Measurements from ENCODE around the gene EFNA5.

The EFNA5 gene

DNA sequence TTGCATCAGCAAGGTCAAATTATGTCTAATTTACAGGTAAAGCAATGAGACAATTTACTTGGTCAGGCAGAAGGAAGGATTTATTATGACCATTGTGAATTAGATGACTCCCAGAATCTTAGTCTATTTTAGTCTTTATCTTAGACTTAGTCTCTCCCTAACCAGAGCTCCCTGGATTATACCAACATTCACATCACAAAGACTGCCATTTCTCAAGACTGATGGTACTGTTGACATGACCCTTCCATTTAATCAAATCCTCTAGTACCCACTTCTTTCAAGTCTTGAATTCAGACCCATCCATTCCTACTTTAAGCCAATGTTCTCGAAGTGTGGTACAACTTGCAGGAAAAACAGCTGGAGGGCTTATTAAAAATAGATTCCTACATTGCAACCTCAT lies 257.0 kb downstream of the EFNA5 start:
- no peak for DNase-seq

DNA sequence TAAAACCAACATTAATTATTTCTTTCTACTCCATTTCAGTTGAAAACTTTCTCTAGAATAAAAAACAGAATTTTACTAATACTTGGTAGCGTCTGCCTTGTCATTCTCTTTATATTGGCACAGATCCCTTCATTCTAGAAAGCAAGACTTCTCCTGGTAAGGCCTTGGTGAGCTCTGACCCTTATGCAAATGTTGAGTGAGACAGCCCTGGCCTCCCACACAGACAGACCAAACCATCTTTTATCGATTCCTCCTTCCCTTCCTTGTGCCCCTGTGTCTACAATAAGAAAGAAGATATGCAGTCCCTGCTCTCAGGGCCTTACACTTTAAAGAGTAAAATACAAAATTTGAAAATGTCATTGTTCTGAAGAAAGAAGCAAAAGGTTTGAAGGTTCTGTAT lies 262.2 kb downstream of the EFNA5 start:
- DNase-seq: no peak

GRCh38 chr5:107407713-107408298 lies 262.9 kb downstream of the EFNA5 start:
- DNase-seq: no peak

DNA sequence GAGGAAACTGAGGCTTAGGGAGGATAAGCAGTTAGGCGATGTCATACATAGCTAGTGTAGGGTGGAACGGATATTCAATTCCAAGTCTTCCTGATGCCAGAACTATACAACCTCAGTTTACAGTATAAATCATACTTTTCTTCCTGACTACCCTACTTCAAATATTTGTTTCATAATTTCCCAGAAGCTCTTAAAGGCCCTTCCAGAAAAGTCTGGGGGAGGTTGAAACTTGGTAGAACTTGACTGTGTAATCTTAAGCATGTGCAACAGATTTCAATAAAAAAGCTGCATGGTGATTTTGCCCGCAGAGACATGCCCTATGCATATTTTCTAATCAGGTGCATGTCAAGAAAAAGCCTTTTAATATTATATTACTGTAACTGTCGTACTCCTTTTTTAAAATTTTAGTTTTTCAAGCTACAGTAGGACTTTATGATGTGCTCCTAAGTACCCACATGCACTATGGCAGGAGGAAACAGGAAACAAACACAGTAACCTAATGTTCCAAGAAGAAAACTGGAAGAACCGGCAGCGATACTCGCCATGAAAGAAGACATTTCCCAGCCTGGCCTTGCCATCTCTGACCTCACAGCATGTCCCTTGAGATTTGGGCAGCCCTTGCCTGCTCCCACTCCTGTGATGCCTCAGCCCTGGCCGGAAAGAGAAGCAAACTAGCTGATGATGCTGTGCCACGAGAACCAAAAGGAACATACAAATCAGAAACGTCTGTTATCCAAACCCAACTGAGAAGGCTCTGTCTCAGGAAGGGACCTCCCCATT lies 266.0 kb downstream of the EFNA5 start:
- DNase-seq: no peak

DNA sequence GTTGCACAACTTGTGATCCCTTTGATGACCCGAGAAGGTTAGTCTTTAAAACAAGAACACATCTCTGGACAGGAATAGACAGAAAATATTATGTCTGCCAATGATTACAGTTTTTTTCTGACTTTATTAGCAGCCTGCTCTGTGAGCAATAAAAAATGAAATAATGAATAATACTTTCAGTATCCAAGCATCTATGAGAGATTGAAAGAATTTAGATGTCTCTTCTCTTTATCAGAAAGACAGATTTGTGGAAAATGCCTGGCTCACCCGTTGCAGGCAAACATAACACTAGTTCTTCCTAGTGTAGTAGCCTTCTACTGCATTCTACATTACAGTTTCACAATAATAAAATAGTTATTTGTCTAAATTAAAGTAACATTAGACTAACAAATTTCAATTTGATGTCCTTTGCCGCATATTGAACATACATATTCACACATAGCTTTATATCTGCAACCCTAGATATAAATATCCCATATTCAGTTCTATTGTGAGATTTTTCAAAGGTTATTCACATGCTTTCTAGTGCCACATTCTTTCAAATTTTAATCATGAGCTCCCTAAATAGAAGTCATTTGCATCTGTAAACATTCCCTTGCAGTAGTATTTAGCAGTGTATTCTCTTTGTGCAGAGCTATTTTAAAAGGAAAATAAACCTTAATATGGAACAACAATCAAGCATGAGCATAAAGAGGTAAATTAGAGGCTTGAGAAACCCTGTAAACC lies 267.3 kb downstream of the EFNA5 start:
- DNase-seq: no peak

DNA sequence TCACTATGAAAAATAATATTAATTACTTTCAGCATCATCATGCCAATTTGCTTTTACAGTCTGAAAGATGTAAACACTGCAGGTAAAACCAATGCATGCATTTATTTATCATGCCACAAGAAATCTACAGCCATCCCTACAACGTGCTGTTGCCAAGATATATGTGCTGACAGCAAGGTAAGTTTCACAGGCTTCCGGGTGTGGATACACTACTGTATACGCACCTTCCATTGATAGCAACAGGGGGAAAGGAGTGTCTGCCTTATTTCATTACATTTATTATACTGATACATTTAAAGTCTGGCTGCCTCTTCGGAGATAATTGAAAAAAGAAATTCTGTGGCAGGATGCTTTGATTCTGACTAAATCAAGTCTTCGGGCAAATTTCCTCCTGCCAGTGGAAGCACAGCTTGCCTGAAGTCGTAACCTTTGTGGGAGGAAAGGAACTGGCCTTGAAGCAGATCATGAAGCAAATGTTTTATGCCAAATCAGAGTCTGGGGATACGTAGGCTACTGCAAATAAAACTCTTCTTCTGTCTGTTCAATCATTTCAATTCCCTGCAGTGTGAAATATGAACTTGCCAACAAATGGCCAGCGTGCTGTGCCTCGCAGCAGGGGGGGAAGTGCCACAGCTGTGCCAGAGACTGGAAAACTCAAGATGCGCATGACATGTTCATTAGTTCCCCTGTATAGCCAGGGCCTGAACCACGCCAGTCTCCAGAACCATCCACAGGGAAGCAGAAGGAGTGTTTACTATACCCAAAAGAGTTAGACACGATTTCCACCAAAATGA lies 268.1 kb downstream of the EFNA5 start:
- DNase-seq: no peak

- no peak for DNase-seq
These were observed 269.1 kb downstream of the EFNA5 start for GRCh38 chr5:107401470-107402122.

GRCh38 chr5:107400328-107400727 lies 270.4 kb downstream of the EFNA5 start:
- no peak for DNase-seq

DNA sequence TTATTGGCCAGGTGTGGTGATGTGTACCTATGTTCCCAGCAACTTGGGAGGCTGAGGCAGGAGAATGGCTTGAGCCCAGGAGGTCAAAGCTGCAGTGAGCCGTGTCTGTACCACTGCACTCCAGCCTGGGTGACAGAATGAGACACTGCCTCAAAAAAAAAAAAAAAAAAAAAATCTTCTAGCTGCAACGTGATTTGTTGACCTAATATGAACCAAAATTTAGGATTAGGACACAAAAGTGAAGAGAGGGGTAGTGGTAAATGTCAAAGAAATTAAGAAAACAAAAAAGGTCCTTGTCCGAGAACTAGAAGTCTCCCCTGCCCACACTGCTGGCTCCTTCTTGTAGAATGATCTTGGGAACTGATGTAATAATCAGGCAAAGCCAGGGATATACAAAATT lies 272.0 kb downstream of the EFNA5 start:
- no peak for DNase-seq

DNA sequence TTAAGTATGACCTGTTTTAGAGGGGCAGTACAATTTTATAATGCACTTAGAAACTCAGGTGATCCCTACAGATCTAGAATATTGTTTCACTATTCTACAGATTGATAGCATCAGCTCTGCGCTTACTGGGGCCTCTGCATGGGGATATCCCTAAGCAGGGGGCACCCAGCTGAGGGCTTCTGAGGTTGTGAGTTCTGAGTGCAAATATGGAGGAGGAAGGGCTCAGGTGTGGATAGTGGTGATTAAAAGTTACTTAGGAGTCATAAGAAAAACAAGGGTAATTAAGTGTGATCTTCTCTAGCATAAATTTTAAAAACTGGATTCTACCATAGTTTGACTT lies 274.4 kb downstream of the EFNA5 start:
- no peak for DNase-seq

- DNase-seq: no peak
These were observed 274.9 kb downstream of the EFNA5 start for GRCh38 chr5:107395632-107396350.

DNA sequence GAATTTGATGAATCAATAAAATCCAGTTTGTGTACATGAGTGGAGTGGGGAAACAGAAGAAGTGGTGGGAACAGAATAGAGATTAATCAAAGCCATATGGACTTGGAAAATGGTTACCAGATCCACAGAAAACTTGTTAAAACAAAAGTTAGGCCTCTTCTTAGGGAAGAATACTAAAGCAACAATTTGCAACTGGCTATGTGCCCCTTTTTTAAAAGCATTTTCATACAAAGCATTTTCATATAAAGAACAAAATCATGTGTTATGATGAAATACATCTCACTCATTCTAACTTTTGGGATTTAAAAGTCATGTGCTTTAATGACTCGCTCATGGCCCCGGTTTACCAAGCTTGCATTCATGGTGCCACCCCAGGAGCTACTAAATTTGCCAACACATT lies 276.9 kb downstream of the EFNA5 start:
- no peak for DNase-seq

- DNase-seq: no peak
These were observed 278.9 kb downstream of the EFNA5 start for GRCh38 chr5:107391787-107392186.

- no peak for DNase-seq
These were observed 281.0 kb downstream of the EFNA5 start for GRCh38 chr5:107389775-107390148.

DNA sequence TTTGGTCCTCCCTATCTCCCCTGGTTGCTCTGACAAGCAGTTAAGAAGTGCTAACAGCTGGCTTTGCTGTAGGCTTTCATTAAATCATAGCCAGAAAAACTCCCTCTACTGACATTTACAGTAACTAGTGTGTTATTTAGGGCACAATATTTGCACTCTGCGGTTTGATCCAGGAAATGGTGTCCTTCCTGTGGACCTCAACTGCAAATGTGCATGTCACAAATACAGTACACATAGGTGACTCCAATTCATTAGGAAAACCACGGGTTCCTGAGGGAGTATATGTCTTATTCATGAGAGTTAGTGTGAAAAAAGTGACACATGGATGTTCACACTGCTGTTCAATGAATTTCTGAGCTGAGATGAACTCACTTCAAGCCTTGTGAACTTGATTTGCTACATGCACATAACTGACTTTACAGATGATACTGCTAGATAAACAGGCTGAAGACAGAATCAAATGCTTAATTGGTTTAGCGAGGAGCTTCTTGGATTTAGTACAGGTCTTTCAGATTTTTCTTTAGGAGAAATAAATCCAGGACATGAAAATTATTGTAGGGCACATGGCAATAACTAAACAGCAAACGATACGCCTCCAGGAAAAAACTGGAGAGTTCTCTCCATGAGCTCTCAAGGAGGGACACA lies 281.5 kb downstream of the EFNA5 start:
- DNase-seq: peak; percentile 11

DNA sequence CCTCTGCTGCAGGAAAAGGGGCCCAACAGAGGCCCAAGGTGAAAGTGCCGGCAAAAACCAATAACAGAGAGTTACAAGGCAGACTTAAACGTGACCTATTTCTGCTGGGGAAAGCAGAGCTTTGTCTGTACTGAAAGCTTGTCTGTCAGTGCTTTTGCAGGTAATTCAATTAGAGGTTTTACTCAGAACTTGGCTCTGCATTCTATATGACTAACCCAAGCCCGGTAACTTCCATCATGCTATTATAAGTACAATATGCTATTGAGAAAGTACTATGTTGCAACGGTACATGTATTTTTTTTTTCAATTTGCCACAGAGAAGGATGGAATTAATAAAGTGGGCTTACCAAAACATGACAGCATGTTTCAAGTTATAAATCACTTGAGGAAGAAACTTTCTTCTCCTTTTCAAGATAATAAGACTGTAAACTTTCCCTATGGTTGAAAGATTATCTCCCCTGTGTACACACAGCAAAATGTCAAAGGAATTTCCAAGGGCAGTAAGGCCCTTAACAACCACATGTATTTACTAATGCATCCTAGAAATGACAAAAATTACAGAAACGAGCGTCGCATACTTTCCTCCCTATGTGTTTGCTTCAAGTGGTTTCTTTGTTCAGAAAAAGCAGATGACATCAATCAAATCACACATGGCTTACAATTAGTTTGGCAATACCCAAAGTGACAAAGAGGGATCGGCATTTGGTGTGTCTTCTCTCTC lies 282.4 kb downstream of the EFNA5 start:
- DNase-seq: no peak

DNA sequence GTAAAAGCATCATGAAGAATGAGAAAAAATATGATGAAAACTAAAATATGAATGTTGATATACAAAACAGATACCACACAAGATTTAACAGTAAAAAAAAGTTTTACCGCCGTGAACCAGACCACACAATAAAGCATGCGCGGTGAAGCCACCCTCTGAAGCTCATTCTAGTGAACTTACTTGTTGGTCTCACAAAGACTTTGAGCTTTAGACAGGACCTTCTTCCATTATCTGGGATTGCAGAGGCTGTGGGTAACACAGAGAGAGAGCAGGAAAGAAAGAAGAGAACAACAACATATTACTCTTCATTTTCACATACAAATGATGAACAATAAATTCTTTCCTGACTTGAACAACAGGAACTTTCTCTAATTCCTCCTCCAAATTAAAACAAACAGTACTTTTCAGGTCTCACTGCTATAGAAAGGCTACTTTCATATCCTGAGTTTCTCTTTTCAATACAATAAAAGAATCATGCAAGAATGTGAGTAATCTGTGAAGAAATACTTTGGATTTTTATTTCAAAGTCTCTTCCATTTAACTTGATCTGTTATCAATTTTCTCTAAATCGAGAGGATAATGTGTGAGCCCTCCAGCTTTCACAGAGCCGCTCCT lies 283.1 kb downstream of the EFNA5 start:
- no peak for DNase-seq

- DNase-seq: no peak
These were observed 285.0 kb downstream of the EFNA5 start for GRCh38 chr5:107385708-107386107.

- DNase-seq: no peak
These were observed 286.5 kb downstream of the EFNA5 start for GRCh38 chr5:107384256-107384655.

DNA sequence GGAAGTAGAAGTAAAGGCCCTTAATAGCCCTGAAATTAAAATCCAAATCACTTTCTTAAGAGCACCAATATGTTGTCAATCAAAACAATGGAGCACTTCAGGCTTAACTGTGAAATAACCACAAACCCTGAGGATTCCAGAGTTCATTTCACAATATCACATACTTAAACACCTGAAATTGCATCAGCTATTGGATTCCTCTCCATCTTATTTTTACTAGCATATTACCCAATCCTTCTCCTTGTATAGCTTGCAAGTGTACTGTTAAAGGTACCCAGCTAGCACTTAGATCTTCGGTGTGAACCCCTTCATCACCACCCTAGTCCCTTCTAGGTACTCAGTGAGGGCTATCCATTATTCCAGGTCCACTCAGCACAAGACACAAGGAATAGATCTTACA lies 287.3 kb downstream of the EFNA5 start:
- no peak for DNase-seq
